ENCODE measurements around the gene SKAP1.

The SKAP1 gene

GRCh38 chr17:48310748-48311213, 119.2 kb downstream of the SKAP1 start:
- no peak for DNase-seq (ENCODE audit: low read depth)
- no peak for TF ChIP-seq CTCF (IDR thresholded peaks at IDR 0.05; ENCODE audit: insufficient read depth, low read depth, low read length, missing control alignments)
- no peak overlapping the region for H3K4me3 ChIP-seq (ENCODE audit: low read depth, low read length)

- H3K4me3 ChIP-seq (ENCODE audit: low read depth, low read length) = no peak overlapping the region
- no peak for DNase-seq (ENCODE audit: low read depth)
- no peak for TF ChIP-seq CTCF (IDR thresholded peaks at IDR 0.05; ENCODE audit: insufficient read depth, low read depth, low read length, missing control alignments)
These were observed 121.4 kb downstream of the SKAP1 start for GRCh38 chr17:48308581-48308980.

- peak; percentile 84 for DNase-seq (ENCODE audit: low read depth)
- H3K4me3 ChIP-seq (ENCODE audit: low read depth, low read length) = no peak overlapping the region
- TF ChIP-seq CTCF (IDR thresholded peaks at IDR 0.05; ENCODE audit: insufficient read depth, low read depth, low read length, missing control alignments) = peak; percentile 85
These were observed 122.1 kb downstream of the SKAP1 start for GRCh38 chr17:48307814-48308411.

GRCh38 chr17:48307255-48307654, 122.8 kb downstream of the SKAP1 start:
- TF ChIP-seq CTCF (IDR thresholded peaks at IDR 0.05; ENCODE audit: insufficient read depth, low read depth, low read length, missing control alignments) = no peak
- no peak overlapping the region for H3K4me3 ChIP-seq (ENCODE audit: low read depth, low read length)

GRCh38 chr17:48301002-48301401, 129.0 kb downstream of the SKAP1 start:
- no peak overlapping the region for H3K4me3 ChIP-seq (ENCODE audit: low read depth, low read length)
- no peak for DNase-seq (ENCODE audit: low read depth)
- TF ChIP-seq CTCF (IDR thresholded peaks at IDR 0.05; ENCODE audit: insufficient read depth, low read depth, low read length, missing control alignments) = no peak

More at GRCh38 chr17:48307255-48307654, 122.8 kb downstream of the SKAP1 start:
- DNase-seq (ENCODE audit: low read depth) = no peak

GRCh38 chr17:48299760-48300159, 130.3 kb downstream of the SKAP1 start:
- no peak overlapping the region for H3K4me3 ChIP-seq (ENCODE audit: low read depth, low read length)
- TF ChIP-seq CTCF (IDR thresholded peaks at IDR 0.05; ENCODE audit: insufficient read depth, low read depth, low read length, missing control alignments) = no peak

GRCh38 chr17:48297825-48298224, 132.2 kb downstream of the SKAP1 start:
- no peak overlapping the region for H3K4me3 ChIP-seq (ENCODE audit: low read depth, low read length)
- DNase-seq (ENCODE audit: low read depth) = no peak
- no peak for TF ChIP-seq CTCF (IDR thresholded peaks at IDR 0.05; ENCODE audit: insufficient read depth, low read depth, low read length, missing control alignments)

More at GRCh38 chr17:48299760-48300159, 130.3 kb downstream of the SKAP1 start:
- DNase-seq (ENCODE audit: low read depth) = peak; percentile 77
